H1 (cell line): ENCODE results near the gene WDR31. TPM values are rescaled to one million over a fixed set of nuclear protein-coding genes. Genes with fewer than 3 reads are reported as not detected.

ENCODE experiments used
- CTCF ChIA-PET: fragments of 300-600 bp; sonication (Branson Sonifier 250); formaldehyde crosslinking; loops from one replicate; lab custom pipeline; 2021; ENCODE audit not compliant: partially characterized antibody; lab: Charles Lee
- POLR2A ChIA-PET: fragments of 300-600 bp; sonication (Branson Sonifier 250); formaldehyde crosslinking; loops from one replicate; lab custom pipeline; 2021; ENCODE audit warnings: inconsistent platforms; ENCODE audit not compliant: partially characterized antibody; lab: Charles Lee
- DNase-seq, 2 experiments: peaks; one replicate each; pipeline versions ENCODE4 v3.0.0 to v3.0.0-alpha.2; 2010 to 2022; ENCODE audit warnings: low spot score in 2 of 2, low read depth in 1 of 2, mixed read lengths in 1 of 2
- FAIRE-seq: peaks from 2 replicates; lab custom pipeline; 2011; peaks lifted over from hg19 to GRCh38; lab: Jason Lieb, UNC
- H2AFZ ChIP-seq: 2 replicates; pipeline ENCODE4 v1.8.1; 2012; ENCODE audit warnings: low read length, inconsistent platforms
- H2AK5ac ChIP-seq: 2 replicates; pipeline ENCODE4 v1.6.1; 2013; ENCODE audit warnings: low read depth, low read length
- H2BK120ac ChIP-seq: replicated peaks from 2 replicates; pipeline ENCODE3; 2013; ENCODE audit warnings: low read depth, low read length, inconsistent platforms
- H2BK12ac ChIP-seq: 2 replicates; pipeline ENCODE4 v1.6.1; 2013; ENCODE audit warnings: low read depth, low read length
- H2BK15ac ChIP-seq: 2 replicates; pipeline ENCODE4 v1.6.1; 2013; ENCODE audit warnings: low read length
- H2BK20ac ChIP-seq: 2 replicates; pipeline ENCODE4 v1.6.1; 2013; ENCODE audit warnings: low read length
- H2BK5ac ChIP-seq: 2 replicates; pipeline ENCODE4 v1.6.1; 2013; ENCODE audit warnings: low read depth, low read length
- H3K14ac ChIP-seq: 2 replicates; pipeline ENCODE4 v1.6.1; 2013; ENCODE audit warnings: inconsistent platforms; ENCODE audit not compliant: insufficient read length
- H3K18ac ChIP-seq: 2 replicates; pipeline ENCODE4 v1.6.1; 2013; ENCODE audit warnings: low read length; ENCODE audit errors: extremely low read depth
- H3K23ac ChIP-seq: 2 replicates; pipeline ENCODE4 v1.6.1; 2013; ENCODE audit warnings: inconsistent platforms; ENCODE audit not compliant: insufficient read length
- H3K23me2 ChIP-seq: 2 replicates; pipeline ENCODE4 v1.6.1; 2013; ENCODE audit warnings: low read depth, low read length
- H3K27ac ChIP-seq: 2 replicates; pipeline ENCODE4 v1.6.1; 2011; ENCODE audit warnings: low read depth, low read length, inconsistent platforms
- H3K27me3 ChIP-seq, 4 experiments: replicated peaks in 1 of 4; 1 replicate in 1 of 4; 2 replicates in 3 of 4; pipeline versions ENCODE4 v1.6.1 to v1.8.1; 2011 to 2013; ENCODE audit warnings: low read length in 3 of 4, mild to moderate bottlenecking in 3 of 4, inconsistent platforms in 2 of 4, mixed read lengths in 2 of 4, moderate library complexity in 1 of 4; ENCODE audit not compliant: control insufficient read depth in 3 of 4, insufficient read depth in 3 of 4; ENCODE audit errors: extremely low read depth in 1 of 4
- H3K36me3 ChIP-seq, 4 experiments: 2 replicates each; pipeline versions ENCODE4 v1.6.1 to v1.8.1; 2011 to 2013; ENCODE audit warnings: mild to moderate bottlenecking in 4 of 4, low read length in 3 of 4, moderate library complexity in 2 of 4, control low read depth in 1 of 4, inconsistent platforms in 1 of 4; ENCODE audit not compliant: insufficient read depth in 4 of 4, control insufficient read depth in 2 of 4
- H3K4ac ChIP-seq: replicated peaks from 2 replicates; pipeline ENCODE3; 2013; ENCODE audit warnings: low read length, low read depth, mixed read lengths, inconsistent platforms; ENCODE audit not compliant: insufficient read length
- H3K4me1 ChIP-seq, 4 experiments: replicated peaks in 1 of 4; 1 replicate in 1 of 4; 2 replicates in 3 of 4; pipeline versions ENCODE4 v1.6.1 to v1.8.1; 2011 to 2013; ENCODE audit warnings: low read length in 3 of 4, inconsistent platforms in 2 of 4, mixed read lengths in 1 of 4; ENCODE audit not compliant: insufficient read depth in 4 of 4, control insufficient read depth in 3 of 4
- H3K4me2 ChIP-seq, 2 experiments: 2 replicates each; pipeline versions ENCODE4 v1.6.1 to v1.8.1; 2011 to 2013; ENCODE audit warnings: low read depth in 2 of 2, low read length in 2 of 2, control low read depth in 1 of 2, inconsistent platforms in 1 of 2, mild to moderate bottlenecking in 1 of 2; ENCODE audit not compliant: insufficient read depth in 1 of 2
- H3K4me3 ChIP-seq, 4 experiments: fragments of 200-600, 300-600 bp in 1 of 4; sonication (generic), shearing (Covaris generic), sonication (Bioruptor Twin) in 1 of 4; 2 replicates each; pipeline versions ENCODE4 v1.5.1 to v1.8.1; 2011 to 2016; ENCODE audit warnings: low read length in 4 of 4, low read depth in 3 of 4, control low read depth in 2 of 4, inconsistent platforms in 2 of 4, mild to moderate bottlenecking in 2 of 4, mixed read lengths in 1 of 4, moderate library complexity in 1 of 4; ENCODE audit not compliant: insufficient read depth in 2 of 4; ENCODE audit errors: extremely low read depth in 1 of 4
- H3K56ac ChIP-seq: replicated peaks from 2 replicates; pipeline ENCODE3; 2013; ENCODE audit warnings: low read depth, mild to moderate bottlenecking, mixed read lengths, low read length, inconsistent platforms; ENCODE audit not compliant: insufficient read length
- H3K79me1 ChIP-seq: 2 replicates; pipeline ENCODE4 v1.6.1; 2013; ENCODE audit warnings: low read depth, low read length, control low read depth
- H3K79me2 ChIP-seq, 2 experiments: 2 replicates each; pipeline versions ENCODE4 v1.6.1 to v1.8.1; 2012 to 2013; ENCODE audit warnings: low read length in 2 of 2, mild to moderate bottlenecking in 2 of 2, inconsistent platforms in 1 of 2; ENCODE audit not compliant: insufficient read depth in 2 of 2, control insufficient read depth in 1 of 2
- H3K9ac ChIP-seq, 4 experiments: replicated peaks in 1 of 4; 1 replicate in 1 of 4; 2 replicates in 3 of 4; pipeline versions ENCODE4 v1.6.1 to v1.8.1; 2011 to 2013; ENCODE audit warnings: low read depth in 3 of 4, low read length in 3 of 4, control low read depth in 2 of 4, mild to moderate bottlenecking in 2 of 4, moderate library complexity in 2 of 4, inconsistent platforms in 1 of 4; ENCODE audit errors: extremely low read depth in 1 of 4
- H3K9me3 ChIP-seq, 2 experiments: 2 replicates each; pipeline versions ENCODE4 v1.6.1 to v1.8.1; 2012 to 2013; ENCODE audit warnings: mild to moderate bottlenecking in 2 of 2, moderate library complexity in 2 of 2, control low read depth in 1 of 2, inconsistent platforms in 1 of 2, low read depth in 1 of 2, low read length in 1 of 2, mixed read lengths in 1 of 2; ENCODE audit not compliant: insufficient read depth in 2 of 2
- H4K20me1 ChIP-seq, 2 experiments: replicated peaks in 1 of 2; 2 replicates each; pipeline versions ENCODE3 to v1.8.1; 2011 to 2013; ENCODE audit warnings: inconsistent platforms in 2 of 2, low read length in 2 of 2, mild to moderate bottlenecking in 1 of 2; ENCODE audit not compliant: insufficient read depth in 2 of 2, control insufficient read depth in 1 of 2
- H4K5ac ChIP-seq: 2 replicates; pipeline ENCODE4 v1.6.1; 2013; ENCODE audit warnings: low read length, low read depth, mixed read lengths, inconsistent platforms; ENCODE audit not compliant: insufficient read length
- H4K8ac ChIP-seq: 2 replicates; pipeline ENCODE4 v1.8.0; 2013; ENCODE audit warnings: mild to moderate bottlenecking, moderate library complexity, low read length, inconsistent platforms; ENCODE audit not compliant: insufficient read depth; ENCODE audit errors: extremely low read depth
- H4K91ac ChIP-seq: replicated peaks from 2 replicates; pipeline ENCODE3; 2013; ENCODE audit warnings: low read length, mixed read lengths, inconsistent platforms; ENCODE audit not compliant: insufficient read length
- CHD1 ChIP-seq: IDR thresholded peaks from 2 replicates; pipeline ENCODE4 v1.6.1; 2012; ENCODE audit warnings: low read depth, low read length, improper control_type of control experiment
- CREB1 ChIP-seq: IDR thresholded peaks from 2 replicates; pipeline ENCODE4 v1.6.1; 2012; ENCODE audit warnings: inconsistent platforms
- HDAC6 ChIP-seq: IDR thresholded peaks from one replicate; pipeline ENCODE4 v1.7.1; 2012; ENCODE audit warnings: low read depth, mild to moderate bottlenecking, inconsistent platforms, low read length, moderate library complexity
- KDM4A ChIP-seq: IDR thresholded peaks from one replicate; pipeline ENCODE4 v1.7.1; 2012; ENCODE audit warnings: low read depth, mild to moderate bottlenecking, moderate library complexity, low read length, inconsistent platforms; ENCODE audit not compliant: severe bottlenecking
- RAD21 ChIP-seq, 2 experiments: IDR thresholded peaks in 1 of 2; conservative IDR thresholded peaks in 1 of 2; 2 replicates each; pipeline ENCODE4 v1.6.1; 2011; ENCODE audit warnings: low read depth in 2 of 2, low read length in 2 of 2, improper control_type of control experiment in 1 of 2, inconsistent platforms in 1 of 2, mild to moderate bottlenecking in 1 of 2, moderate library complexity in 1 of 2
- RNF2 ChIP-seq: fragments of 200-900, 300-1000 bp; sonication (generic); IDR thresholded peaks from 2 replicates; pipeline ENCODE4 v1.7.1; 2016; ENCODE audit warnings: borderline replicate concordance, low read depth, mild to moderate bottlenecking, antibody characterized with exemption, low read length; ENCODE audit not compliant: poor library complexity, severe bottlenecking; ENCODE audit errors: missing control alignments
- RXRA ChIP-seq: IDR thresholded peaks from 2 replicates; pipeline ENCODE4 v1.6.1; 2011; ENCODE audit warnings: low read depth, mild to moderate bottlenecking, low read length, moderate library complexity; ENCODE audit not compliant: insufficient read depth
- SIN3A ChIP-seq, 2 experiments: IDR thresholded peaks in 1 of 2; conservative IDR thresholded peaks in 1 of 2; 2 replicates each; pipeline ENCODE4 v1.6.1; 2011 to 2012; ENCODE audit warnings: low read length in 2 of 2, improper control_type of control experiment in 1 of 2, low read depth in 1 of 2, mild to moderate bottlenecking in 1 of 2
- SIRT6 ChIP-seq: IDR thresholded peaks from one replicate; pipeline ENCODE4 v1.7.1; 2012; ENCODE audit warnings: low read length, inconsistent platforms
- ZNF274 ChIP-seq: IDR thresholded peaks from 2 replicates; pipeline ENCODE4 v1.7.0; 2012; ENCODE audit warnings: low read length, borderline replicate concordance; ENCODE audit errors: extremely low read depth
- WGBS, 2 experiments: shearing (Covaris generic) in 1 of 2; methylation state at CpG; one replicate each; pipeline versions ENCODE4 v1.1.6 to v1.1.7; 2013 to 2015; ENCODE audit warnings: low lambda C conversion rate in 2 of 2, mixed read lengths in 2 of 2, inconsistent platforms in 1 of 2, low coverage in 1 of 2, missing lambda C conversion rate in 1 of 2; ENCODE audit not compliant: insufficient replicate concordance in 2 of 2, insufficient coverage in 1 of 2, insufficient read length in 1 of 2; ENCODE audit errors: extremely low coverage in 1 of 2, missing lambda C conversion rate in 1 of 2; 5-methylcytosine and 5-hydroxymethylcytosine counted together
- polyA plus RNA-seq, 7 experiments: library from polyadenylated mRNA; depleted of rRNA in 3 of 7; stranded (reverse) in 5 of 7; unstranded in 2 of 7; fragments of >200 nt in 5 of 7; fragments of 200-250 nt in 2 of 7; gene quantifications; 1 replicate in 5 of 7; 2 replicates in 1 of 7; 4 replicates in 1 of 7; pipeline versions ENCODE4 v1.2.1 to v1.2.3, GENCODE V29; 2011 to 2013; ENCODE audit warnings: missing spikeins in 2 of 7, mixed read lengths in 2 of 7
- total RNA-seq: library from RNA; stranded (reverse); fragmentation: NEBNext Ultra II Directional; extraction: Animal tissue kit (Norgen Biotek cat#: 25700); gene quantifications from 2 replicates; pipeline ENCODE4 v1.2.1, GENCODE V29; 2021

WDR31 gene
- total and polyA plus RNA-seq, 2 of the 8 experiments (the other 6 are each of a cell fraction or from before 2014, with no cell fraction given) = 0.27 to 0.28 TPM

DNA sequence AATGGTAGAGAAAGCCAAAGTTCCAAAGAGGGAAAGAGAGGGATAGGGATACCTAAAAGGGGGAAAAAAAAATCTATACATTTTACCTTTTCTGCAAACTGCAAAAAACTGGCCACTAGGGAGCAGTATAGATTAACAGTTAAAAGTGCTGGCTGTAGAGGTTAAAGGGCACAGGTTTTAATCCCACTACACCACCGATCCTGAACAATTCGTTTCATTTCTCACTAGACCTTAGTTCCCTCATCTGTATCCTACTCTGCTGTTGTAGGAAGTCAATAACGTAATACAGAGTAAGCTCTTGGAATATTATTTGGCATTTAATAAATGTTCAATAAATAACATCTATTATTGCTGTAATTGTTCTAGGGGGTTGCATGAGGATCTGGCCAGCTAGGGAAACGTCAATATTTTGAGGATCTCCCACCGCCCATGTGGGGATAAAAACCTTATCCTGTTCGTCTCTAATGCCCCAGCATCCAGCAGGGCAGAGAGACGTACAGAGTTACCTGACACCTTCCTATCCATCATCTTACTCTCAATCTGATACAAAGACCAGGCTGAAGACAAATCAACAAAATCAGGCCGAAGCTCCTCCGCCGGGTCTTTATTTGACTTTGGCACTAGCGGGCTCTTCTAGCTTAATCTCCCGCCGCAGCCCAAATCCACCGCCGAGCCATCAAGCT, 65.5 kb downstream of the WDR31 start:
- DNase-seq (no peak), FAIRE-seq (no peak)
- Histone ChIP-seq H3K27me3 (no peaks in the 10 kb centered on the region), H2BK15ac (no peak overlapping the region), H2BK5ac (peak overlapping the region; percentile 78; the same call in 1 of the 2 replicates), H4K20me1 (no peaks in the 10 kb centered on the region), H2BK20ac (no peak overlapping the region), H3K4me2 (peak overlapping the region; percentile 61 to 83), H3K9ac (peak overlapping the region in 3 of 4 experiments; percentile 34 to 98 (median 35); a peak in 4 of 7 replicates), H3K23ac (no peak overlapping the region), H2BK12ac (no peak overlapping the region), H3K56ac (no peak overlapping the region), H4K91ac (no peak overlapping the region), H3K36me3 (peaks cover 7 to 48% (median 32%) of the 10 kb centered on the region in 4 experiments), H4K8ac (peak overlapping the region; percentile 81; the same call in 1 of the 2 replicates), H3K18ac (no peak overlapping the region), H2BK120ac (no peak overlapping the region), H3K27ac (no peak overlapping the region; the same call in 1 of the 2 replicates), H3K4me3 (peak overlapping the region; percentile 68 to 98 (median 90)), H3K14ac (no peak overlapping the region), H3K79me2 (peaks cover 0 to 18% of the 10 kb centered on the region in 2 experiments; a peak in 3 of 4 replicates), H2AK5ac (no peak overlapping the region), H2AFZ (no peak overlapping the region), H3K4me1 (peaks cover 0 to 4% (median 0%) of the 10 kb centered on the region in 4 experiments; a peak in 1 of 7 replicates), H3K23me2 (peaks cover 6% of the 10 kb centered on the region), H3K79me1 (no peaks in the 10 kb centered on the region; the same call in 1 of the 2 replicates), H3K9me3 (no peaks in the 10 kb centered on the region), H4K5ac (no peak overlapping the region), H3K4ac (no peak overlapping the region)
- CTCF ChIA-PET = interaction anchor here (0.5 to 5.0 kb wide), 42 partner anchors 10 to 407 kb away, joined by 3 to 35 read pairs (median 4); partner anchors contain the start of genes ALAD, BSPRY, C9orf43 and FKBP15
- POLR2A ChIA-PET = interaction anchor here (0.7 to 1.9 kb wide), 12 partner anchors 9 to 298 kb away, joined by 3 to 12 read pairs (median 4); partner anchors contain the start of genes C9orf43, FKBP15, POLE3 and SLC31A1
- 2% methylated on average over 15 of the region's 15 CpGs; no CpG with 5 or more reads in 1 of the 2 experiments for WGBS, 2 experiments
- TF ChIP-seq KDM4A (no peak), HDAC6 (no peak), SIRT6 (no peak), RXRA (no peak), RNF2 (no peak), RAD21 (IDR thresholded peaks at IDR 0.05 in 1 of 2, conservative IDR thresholded peaks at IDR 0.05 in 1 of 2; ENCODE audit: low read depth in 2 of 2, low read length in 2 of 2) (peak; percentile 66 to 74), SIN3A (conservative IDR thresholded peaks at IDR 0.05 in 1 of 2, IDR thresholded peaks at IDR 0.05 in 1 of 2; ENCODE audit: low read depth in 1 of 2, low read length in 2 of 2) (peak in 1 of 2 experiments; percentile 78; a peak in 1 of 4 replicates), CHD1 (no peak), ZNF274 (no peak), CREB1 (no peak)
